ENCODE results near the gene TGFBR3L. TPM values are rescaled to one million over a fixed set of nuclear protein-coding genes. Genes with fewer than 3 reads are reported as not detected.

TGFBR3L gene
- total RNA-seq, 3 donors from 2014 or later (not counting 1 experiment from before 2014, with no cell fraction given): 3.5 to 4.6 (median 4.4) TPM

GRCh38 chr19:7943444-7944176 lies 29.0 kb downstream of the TGFBR3L start, which contains the start of gene TIMM44:
Gene TIMM44, minus strand, starts transcription at chr19:7943666. Its CDS starts 15 bp downstream, at chr19:7943651.
- Mint-ChIP-seq H3K36me3 (peaks cover 6% of the 10 kb centered on the region), H3K4me3 (peak within 1 kb of the TSS; percentile 95), H3K9me3 (no peaks in the 10 kb centered on the region), H3K27me3 (ENCODE audit: low read depth in 2 of 2) (peaks cover 0 to 4% of the 10 kb centered on the region in 2 donors), H3K27ac (peak within 1 kb of the TSS; percentile 98 to 100), H3K4me1 (peaks cover 15 to 34% of the 10 kb centered on the region in 2 donors)
- Histone ChIP-seq H3K9me3 (ENCODE audit: control insufficient read depth, insufficient read depth, low read length) (no peaks in the 10 kb centered on the region), H3K36me3 (ENCODE audit: control insufficient read depth, insufficient read depth, low read length) (peaks cover 9% of the 10 kb centered on the region), H3K4me1 (ENCODE audit: control insufficient read depth, insufficient read depth, low read length) (peaks cover 20% of the 10 kb centered on the region), H3K27ac (ENCODE audit: low read length) (peak within 1 kb of the TSS; percentile 97), H3K27me3 (ENCODE audit: control insufficient read depth, insufficient read depth, low read length) (no peaks in the 10 kb centered on the region), H3K4me3 (ENCODE audit: low read length) (peak within 1 kb of the TSS; percentile 91)
- ATAC-seq (peak; percentile 93 to 98 (median 94)), DNase-seq (peak; percentile 98 to 99)
- no peak for TF ChIP-seq CTCF (IDR thresholded peaks at IDR 0.05)
- under 1% methylated on average over 56 of the region's 56 CpGs for WGBS (ENCODE audit: insufficient coverage)
- intact Hi-C loops (cut with micrococcal nuclease): loop anchor here (1.0 to 2.0 kb wide), 5 partner anchors 15 to 310 kb away; partner anchors contain the start of gene MAP2K7

GRCh38 chr19:7944177-7944761 lies 29.6 kb downstream of the TGFBR3L start:
- intact Hi-C loops (cut with micrococcal nuclease): loop anchor here (1.0 kb wide), 2 partner anchors 214 to 309 kb away; no protein-coding TSS in a partner anchor
- peak; percentile 84 to 93 for DNase-seq
- Histone ChIP-seq H3K27ac (ENCODE audit: low read length) (peak overlapping the region; percentile 97), H3K27me3 (ENCODE audit: control insufficient read depth, insufficient read depth, low read length) (no peaks in the 10 kb centered on the region), H3K36me3 (ENCODE audit: control insufficient read depth, insufficient read depth, low read length) (peaks cover 9% of the 10 kb centered on the region), H3K4me1 (ENCODE audit: control insufficient read depth, insufficient read depth, low read length) (peaks cover 20% of the 10 kb centered on the region), H3K9me3 (ENCODE audit: control insufficient read depth, insufficient read depth, low read length) (no peaks in the 10 kb centered on the region), H3K4me3 (ENCODE audit: low read length) (peak overlapping the region; percentile 91)
- Mint-ChIP-seq H3K4me1 (peaks cover 15 to 30% of the 10 kb centered on the region in 2 donors), H3K9me3 (no peaks in the 10 kb centered on the region), H3K27me3 (ENCODE audit: low read depth in 2 of 2) (peaks cover 0 to 4% of the 10 kb centered on the region in 2 donors), H3K27ac (peak overlapping the region; percentile 98 to 100), H3K4me3 (peak overlapping the region; percentile 95), H3K36me3 (peaks cover 6% of the 10 kb centered on the region)
- WGBS (ENCODE audit: insufficient coverage): 31% methylated on average over 18 of the region's 18 CpGs
- TF ChIP-seq CTCF (IDR thresholded peaks at IDR 0.05): peak; percentile 97
- peak; percentile 39 to 62 (median 44) for ATAC-seq

GRCh38 chr19:7947939-7948338 lies 33.3 kb downstream of the TGFBR3L start:
- H3K27me3 Mint-ChIP-seq (ENCODE audit: low read depth in 2 of 2): peaks cover 0 to 4% of the 10 kb centered on the region in 2 donors
- ATAC-seq (no peak), DNase-seq (no peak)
- H3K27ac ChIP-seq (ENCODE audit: low read length): no peak overlapping the region
- no peak overlapping the region for H3K4me3 ChIP-seq (ENCODE audit: low read length)
- WGBS (ENCODE audit: insufficient coverage): 96% methylated on average over 4 of the region's 4 CpGs
- no peaks in the 10 kb centered on the region for H3K36me3 Mint-ChIP-seq
- peaks cover 10% of the 10 kb centered on the region for H3K4me1 ChIP-seq (ENCODE audit: control insufficient read depth, insufficient read depth, low read length)
- H3K9me3 ChIP-seq (ENCODE audit: control insufficient read depth, insufficient read depth, low read length): no peaks in the 10 kb centered on the region
- H3K4me3 Mint-ChIP-seq: no peak overlapping the region
- intact Hi-C loops (cut with micrococcal nuclease): no loop called here
- H3K36me3 ChIP-seq (ENCODE audit: control insufficient read depth, insufficient read depth, low read length): no peaks in the 10 kb centered on the region
- H3K4me1 Mint-ChIP-seq: peaks cover 15 to 19% of the 10 kb centered on the region in 2 donors
- H3K9me3 Mint-ChIP-seq: no peaks in the 10 kb centered on the region
- TF ChIP-seq CTCF (IDR thresholded peaks at IDR 0.05): no peak
- no peak overlapping the region for H3K27ac Mint-ChIP-seq
- no peaks in the 10 kb centered on the region for H3K27me3 ChIP-seq (ENCODE audit: control insufficient read depth, insufficient read depth, low read length)
